G401.6 (cell line): ENCODE measurements around the gene AAK1.

Experiments
- FAIRE-seq: peaks from 2 replicates; lab custom pipeline; 2012; peaks lifted over from hg19 to GRCh38; lab: Jason Lieb, UNC

AAK1 gene

DNA sequence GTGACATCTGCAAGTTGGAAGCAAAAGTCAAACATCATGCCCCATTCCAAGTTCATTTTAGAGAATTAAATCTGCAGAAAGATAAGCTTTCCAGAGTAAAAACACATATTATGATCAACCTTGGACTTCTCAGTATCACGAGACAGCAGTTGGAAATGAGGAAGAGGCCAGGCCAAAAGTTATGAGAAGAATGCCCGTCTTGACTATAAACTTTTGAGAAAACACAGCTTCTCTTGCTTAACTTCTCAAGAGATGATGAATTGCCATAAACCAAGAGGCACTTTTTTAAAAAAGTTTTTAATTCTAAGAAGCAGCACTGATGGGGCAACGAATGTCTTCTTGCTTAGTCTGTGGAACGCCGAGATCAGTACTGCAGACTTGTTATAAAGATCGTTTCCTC, 153.7 kb downstream of the AAK1 start:
- no peak for FAIRE-seq

DNA sequence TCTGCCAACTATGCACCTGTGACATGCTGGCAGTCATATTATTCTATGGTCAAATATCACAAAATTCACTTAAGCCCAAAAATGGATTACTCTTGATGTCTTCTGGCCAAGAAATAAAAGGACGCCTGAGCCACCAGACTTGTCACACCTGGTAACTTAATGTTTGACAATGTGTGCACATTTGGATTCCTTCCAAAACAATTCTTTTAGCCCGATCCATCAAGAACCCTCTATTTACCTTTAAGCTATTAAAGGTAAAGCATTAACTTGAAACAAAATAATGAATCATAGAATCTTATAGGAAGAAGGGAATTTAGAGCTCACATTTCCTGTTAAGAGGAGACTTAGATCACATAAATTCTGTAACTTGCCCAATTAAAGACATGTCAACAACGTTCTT, 159.8 kb downstream of the AAK1 start:
- no peak for FAIRE-seq

DNA sequence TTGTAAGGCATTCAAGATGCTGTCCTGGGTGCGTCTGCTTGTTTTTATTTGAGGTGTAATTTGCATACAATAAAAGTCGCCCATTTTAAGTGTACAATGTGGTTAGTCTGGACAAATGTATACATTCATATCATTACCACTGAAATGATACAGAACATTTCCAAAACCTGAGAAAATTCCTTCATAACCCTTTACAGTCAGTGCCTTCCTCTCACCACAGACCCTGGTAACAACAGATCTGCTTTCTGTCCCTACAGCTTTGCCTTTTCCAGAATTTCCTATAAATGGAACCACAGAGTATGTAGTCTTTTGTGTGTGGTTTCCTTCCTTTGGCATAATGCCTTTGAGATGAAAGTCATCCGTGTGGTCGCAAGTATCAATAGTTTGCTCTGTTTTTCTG, 160.5 kb downstream of the AAK1 start:
- FAIRE-seq: no peak

DNA sequence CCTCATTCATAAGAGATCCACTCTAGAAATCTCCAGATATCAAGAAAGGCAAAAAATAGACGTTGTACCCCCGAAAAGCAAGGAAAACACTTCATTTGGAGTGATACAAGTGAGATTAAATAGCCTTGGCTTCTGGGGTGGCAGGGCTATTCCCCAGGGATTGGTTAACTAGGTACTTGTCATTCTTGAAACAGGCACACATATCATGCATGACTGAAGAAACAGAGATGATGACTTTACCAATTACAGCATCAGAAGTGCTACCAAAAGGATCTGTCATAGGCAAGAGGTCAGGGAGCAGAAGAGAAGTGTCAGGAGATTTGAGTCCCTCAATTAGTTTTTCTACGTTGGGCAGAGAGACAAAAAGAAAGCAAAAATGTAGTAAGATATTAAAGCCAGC, 161.1 kb downstream of the AAK1 start:
- FAIRE-seq: no peak

DNA sequence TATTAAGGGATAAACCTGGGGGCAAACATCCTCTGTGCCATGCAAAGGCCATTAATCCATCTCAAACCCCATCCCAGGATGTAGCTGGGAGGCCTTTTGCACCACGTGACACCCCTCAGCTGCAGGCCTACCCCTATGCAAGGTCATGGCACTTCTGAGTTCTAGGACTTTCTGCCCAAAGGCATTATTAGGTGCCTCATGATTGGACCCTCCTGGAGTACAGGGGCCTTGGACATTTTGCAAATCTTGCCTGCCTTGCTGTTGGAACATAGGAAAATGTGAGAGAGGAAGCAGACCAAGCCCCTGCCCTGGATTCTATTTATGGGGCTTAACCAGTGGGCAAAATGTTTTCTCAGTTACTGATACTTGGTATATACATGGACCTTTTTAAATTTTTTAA, 162.1 kb downstream of the AAK1 start:
- FAIRE-seq: no peak

DNA sequence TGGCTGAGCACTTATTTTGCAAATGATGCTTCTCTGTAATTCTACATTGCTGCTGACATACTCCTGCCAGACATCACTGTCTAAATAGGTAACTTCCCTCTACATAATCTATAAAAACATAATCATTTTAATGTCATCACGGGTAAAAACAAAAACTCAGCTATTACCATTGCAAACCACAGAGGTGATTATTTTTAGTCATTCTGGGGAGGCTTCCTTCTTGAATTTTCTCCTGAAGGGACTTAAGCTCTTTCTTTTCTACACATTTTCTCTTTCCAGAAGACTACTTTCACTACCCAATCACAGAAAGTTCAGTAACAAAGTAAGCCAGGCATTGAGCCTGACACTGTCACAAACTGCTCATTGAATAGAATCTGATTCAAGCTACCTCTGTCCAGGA, 165.9 kb downstream of the AAK1 start:
- FAIRE-seq: no peak

DNA sequence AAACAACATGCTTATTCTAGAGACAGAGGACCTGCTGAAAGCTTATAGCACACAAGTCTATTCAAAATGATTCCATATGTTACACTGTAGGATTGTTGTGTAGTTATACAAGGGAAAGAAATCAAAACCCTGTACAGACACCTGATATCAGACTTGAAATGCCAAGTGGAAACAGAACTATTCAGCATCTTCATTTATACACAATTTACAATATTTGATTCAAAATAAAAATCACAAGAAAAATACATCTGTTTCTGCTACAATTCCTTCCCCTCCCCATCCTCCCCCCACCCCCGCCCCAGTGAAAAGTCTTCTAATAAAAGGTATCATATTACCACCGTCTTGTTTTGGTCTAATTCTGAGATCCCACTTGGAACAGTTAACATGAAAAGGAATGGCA, 168.9 kb downstream of the AAK1 start:
- no peak for FAIRE-seq

DNA sequence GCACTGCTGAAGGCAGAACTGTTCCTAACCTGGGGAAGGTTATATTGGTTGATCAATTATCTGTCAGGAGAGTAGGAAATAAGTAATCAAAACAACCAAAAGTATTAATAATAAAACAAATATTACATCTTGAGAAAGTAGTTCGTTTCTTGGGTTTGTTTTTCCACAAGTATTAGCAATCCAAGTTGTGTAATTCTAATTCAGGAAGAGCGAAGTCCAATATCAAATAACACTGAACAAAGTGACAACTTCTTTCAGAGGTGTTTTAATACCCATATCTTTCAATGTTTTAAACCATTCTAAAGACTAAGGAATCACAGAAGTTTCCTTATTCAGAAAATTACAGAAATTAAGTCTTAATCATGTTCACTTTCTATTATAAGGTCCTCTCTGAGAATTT, 171.7 kb downstream of the AAK1 start:
- FAIRE-seq: no peak

DNA sequence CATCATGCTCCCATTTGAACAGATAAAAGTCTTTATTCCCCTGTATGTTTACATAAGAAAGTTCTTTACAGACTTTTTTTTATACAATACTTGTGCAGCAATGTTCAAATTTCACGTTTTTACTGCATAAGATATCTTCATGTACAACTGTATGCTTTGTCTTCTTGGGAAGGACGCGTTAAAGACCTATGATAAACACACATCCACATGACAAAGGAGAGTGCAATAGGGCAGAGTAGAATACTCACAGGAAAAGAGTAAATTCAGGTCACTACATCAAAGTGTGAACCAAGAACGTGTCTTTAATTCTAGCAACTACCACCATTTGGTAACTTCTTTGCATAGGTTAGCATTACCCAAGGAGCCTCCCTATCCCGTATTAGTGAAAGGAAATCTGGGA, 172.6 kb downstream of the AAK1 start:
- FAIRE-seq: no peak

DNA sequence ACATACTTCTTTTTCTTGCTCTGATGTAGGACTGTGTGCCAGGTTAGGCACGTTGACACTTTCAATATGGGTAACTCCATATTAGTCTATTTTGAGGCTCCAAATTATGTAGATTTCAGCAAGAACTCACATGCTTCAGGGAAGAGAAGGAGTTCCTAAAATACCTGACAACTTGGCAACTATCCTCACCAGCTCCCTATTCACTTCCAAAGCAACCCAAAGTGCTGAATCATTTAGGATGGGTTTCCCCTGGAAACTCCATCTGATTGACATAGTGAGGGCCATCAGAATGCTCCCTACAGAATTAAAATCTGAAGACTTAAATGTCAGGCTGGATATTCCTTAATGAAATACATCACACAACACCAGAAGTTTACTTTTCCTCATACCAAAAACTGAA, 173.8 kb downstream of the AAK1 start:
- no peak for FAIRE-seq

DNA sequence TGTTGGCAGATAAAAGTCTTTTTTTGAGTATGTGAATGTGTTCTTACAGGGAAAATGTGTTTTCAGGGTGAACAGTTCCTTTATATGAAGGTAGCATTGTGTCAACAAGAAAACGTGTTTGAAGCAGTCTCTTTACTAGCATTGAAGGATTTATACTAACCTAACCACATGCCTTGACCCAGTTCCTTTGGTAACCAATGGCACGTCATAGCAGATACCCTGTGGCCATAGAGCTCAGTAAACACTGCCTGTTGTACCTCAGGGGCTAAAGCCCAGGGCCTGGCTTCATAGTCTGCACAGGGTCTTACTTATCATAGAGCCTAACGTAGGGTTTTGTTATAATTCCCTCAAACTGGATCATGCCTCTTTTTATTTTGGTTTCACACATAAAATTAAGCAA, 174.2 kb downstream of the AAK1 start:
- FAIRE-seq: no peak

DNA sequence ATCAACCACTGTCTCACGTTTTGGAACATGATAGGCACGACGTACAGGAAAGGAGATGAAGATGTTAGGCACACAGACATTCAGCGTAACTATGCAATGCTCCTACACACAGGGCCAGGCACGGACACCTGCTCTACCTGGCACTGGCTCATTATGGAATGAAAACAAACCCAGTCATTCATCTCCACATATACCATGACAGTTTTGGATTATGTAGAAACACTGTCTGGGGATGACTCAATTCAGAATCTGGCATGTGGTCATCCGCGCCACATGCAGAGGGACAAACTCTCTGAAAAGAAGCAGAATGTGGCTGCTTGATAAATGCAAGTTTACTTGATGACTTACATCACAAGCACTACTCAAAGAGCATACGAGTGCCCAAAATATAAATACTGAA, 176.8 kb downstream of the AAK1 start:
- FAIRE-seq: no peak

DNA sequence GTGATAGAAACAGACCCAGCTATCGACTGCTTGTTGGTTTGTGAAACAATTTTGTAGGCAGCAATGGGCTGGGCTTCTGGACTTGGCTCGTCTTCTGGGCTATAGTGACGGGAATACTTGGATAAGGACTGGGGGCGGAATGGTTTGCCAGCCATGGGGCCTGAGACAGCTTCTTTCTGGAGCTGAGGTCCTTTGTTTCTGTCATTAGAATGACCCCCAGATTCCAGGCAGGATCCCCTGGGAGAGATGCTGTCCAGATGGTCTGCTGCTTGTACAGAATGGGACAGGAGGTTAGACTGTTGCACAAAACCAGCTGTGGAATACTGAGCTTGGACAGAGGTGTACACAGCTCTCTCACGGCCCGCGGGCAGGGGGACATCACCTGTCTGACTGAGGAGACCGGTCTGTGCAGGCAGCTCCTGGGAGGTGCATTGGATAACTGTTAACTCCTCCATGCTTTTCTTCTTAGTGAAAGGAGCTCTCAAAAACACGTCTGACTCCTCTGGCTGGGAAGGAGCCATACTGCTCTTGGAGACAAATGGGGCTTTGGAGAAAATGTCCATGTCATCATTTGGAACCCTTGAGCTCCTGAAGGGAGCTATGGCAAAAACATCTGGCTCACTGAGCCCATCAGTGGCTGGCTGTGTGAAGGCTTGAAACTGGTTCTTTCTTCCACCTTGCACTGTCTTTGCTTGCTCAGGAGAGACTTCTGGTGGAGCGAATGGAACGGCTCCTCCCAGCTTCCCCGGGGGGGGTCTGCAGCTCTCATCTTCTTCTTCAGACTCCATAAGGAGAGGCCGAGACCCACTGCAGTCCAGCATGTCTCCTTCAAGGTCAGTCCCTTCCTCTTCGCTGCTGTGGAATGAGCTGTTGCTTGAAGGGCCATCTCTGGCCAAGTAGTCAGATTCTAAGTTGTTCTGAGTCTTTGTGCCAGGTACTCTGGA, 177.8 kb downstream of the AAK1 start:
- no peak for FAIRE-seq

DNA sequence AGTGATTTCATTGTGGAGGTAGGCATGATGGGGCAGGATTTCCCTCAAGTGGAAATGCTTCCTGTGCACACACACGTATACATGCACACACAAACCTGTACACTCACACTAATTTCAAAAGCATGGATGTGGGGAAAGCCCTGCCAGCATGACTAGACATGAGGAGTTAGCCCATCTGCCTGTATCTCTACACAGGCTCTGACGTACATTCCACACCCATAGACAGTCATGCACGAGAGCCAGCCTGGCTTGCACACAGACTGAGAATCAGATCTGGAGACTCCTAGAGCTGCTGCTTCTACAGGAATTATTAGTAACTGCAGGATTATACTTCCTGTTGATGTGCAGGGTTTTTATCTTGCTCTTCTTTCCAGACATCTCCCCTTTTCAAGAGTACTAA, 179.0 kb downstream of the AAK1 start:
- FAIRE-seq: no peak

DNA sequence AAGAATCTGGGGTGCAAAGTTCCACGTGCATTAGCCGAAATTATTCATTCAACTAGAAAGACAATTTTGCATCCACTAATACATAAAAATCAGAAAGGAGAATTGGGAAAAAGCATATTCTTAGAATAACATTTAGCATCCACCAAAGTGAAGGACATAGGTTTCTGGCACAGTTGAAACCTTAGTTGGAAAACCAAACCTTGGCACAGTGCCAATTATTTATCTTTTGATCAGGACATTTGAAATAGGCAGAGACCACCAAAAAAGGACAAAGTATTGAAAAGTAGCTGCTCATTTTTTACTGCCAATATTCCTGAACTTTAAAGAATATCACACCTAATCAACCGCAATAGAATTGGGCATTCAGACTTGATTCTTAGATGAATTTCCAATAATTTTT, 180.8 kb downstream of the AAK1 start:
- no peak for FAIRE-seq

DNA sequence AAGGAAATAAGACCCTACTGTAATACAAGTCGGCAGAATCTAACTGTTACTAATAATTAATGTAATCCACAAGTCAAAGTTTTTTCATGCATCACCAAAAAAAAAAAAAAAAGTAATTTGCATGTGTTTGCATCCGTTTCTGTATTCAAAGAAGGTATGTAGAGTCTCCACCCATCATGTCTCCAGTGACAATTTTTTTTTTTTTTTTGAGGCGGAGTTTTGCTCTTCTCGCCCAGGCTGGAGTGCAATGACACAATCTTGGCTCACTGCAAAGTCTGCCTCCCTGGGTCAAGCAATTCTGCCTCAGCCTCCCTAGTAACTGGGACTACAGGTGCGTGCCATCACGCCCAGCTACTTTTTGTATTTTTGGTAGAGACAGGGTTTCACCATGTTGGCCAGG, 182.1 kb downstream of the AAK1 start:
- no peak for FAIRE-seq

DNA sequence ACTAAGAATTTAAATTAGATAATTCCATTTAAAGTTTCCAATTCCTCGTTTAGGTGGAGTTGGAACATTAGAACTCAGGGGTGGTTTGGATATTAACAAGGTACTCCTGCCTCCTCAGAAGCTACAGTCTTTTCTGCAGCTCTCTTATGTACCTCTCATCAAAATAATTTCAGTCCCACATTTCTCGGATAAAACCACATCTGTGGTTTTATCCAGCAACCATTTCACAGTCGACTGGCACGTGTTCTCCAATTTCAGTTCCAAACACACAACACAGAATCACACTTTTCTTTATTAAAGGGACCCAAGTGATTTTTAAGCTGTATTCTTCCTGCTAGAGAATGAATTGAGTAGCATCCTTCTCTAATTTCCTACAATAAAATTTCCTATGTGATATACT, 183.6 kb downstream of the AAK1 start:
- FAIRE-seq: no peak

DNA sequence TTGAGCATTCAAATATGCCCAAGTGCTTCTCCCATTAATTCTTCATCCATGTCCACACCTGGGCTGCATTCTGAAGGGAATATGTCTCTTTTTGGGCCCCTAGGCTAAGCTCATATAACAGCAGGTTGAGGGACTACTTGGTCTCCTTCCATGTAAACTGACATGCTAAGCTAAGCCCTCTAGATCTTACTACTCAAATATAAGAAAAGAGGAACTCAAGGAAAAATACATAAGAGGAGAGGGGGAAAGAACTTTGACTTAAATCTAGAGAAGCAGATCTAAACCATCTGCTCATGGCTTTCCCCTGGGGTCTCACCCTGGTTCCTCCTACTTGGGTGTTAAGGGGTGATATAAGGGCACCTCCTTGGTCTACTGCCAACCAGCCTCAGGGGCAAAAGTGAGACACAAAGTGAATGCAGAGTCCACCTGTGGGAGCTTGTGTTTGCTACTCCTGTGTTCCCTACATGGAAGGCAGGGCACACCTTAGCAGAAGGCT, 186.5 kb downstream of the AAK1 start:
- no peak for FAIRE-seq

DNA sequence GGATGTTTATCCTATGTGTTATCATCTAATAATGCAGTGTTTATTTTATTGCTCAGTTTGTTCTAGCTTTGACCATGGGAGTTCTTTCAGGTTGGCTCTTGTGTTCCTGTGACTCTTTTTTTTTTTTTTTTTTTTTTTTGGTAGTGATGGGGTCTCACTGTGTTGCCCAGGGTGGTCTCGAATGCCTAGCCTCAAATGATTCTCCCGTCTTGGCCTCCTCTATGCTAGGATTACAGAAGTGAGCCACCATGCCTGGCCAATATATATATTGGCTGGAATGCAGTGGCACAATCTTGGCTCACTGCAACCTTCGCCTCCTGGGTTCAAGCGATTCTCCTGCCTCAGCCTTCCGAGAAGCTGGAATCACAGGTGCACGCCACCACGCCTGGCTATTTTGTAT, 187.4 kb downstream of the AAK1 start:
- no peak for FAIRE-seq

DNA sequence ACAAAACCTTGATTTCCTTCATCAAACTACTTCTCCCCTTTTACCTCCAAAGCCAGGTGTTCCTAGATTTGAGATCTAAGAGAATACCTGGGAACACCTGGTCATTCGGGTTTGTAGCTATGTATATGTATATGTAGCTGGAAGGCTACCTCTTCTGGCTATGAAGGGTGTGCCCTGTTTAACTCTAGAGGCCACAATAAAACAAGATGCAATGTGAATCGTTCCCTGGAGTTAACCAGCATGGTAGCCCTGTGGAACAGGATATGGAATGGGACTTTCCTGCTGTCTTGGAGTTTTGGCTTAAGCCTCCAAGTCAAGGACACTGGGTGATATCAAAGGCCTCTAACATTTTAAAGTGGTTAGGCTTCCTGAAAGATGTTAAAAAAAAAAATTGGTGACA, 188.6 kb downstream of the AAK1 start:
- FAIRE-seq: no peak

DNA sequence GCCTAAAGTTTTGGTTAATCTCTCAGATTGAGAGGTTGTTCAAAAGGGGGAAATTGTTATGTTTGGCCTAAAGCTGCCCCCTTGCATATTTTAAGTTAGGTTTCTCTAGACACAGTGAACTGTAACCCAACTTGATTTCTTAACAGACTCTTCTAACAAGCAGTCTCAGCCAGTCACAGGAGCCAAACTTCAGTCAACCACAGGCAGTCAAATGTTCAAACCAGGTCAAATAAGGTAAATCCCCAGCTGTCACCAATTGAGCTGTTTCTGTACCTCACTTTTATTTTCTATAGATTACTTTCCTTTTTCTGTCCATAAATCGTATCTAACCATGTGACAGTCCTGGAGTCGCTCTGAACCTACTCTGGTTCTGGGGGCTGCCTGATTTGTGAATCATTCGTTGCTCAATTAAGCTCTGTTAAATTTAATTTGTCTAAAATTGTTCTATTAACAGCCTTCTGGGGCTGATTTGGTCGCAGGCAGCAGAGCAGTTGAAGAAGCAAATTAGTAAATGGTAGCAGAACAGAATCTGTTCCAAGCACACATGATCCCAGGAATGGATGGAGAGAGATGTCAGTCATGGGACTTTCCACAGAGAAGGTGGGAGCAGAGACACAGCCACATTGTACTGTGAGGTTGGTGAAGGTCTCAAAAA, 189.9 kb downstream of the AAK1 start:
- no peak for FAIRE-seq

DNA sequence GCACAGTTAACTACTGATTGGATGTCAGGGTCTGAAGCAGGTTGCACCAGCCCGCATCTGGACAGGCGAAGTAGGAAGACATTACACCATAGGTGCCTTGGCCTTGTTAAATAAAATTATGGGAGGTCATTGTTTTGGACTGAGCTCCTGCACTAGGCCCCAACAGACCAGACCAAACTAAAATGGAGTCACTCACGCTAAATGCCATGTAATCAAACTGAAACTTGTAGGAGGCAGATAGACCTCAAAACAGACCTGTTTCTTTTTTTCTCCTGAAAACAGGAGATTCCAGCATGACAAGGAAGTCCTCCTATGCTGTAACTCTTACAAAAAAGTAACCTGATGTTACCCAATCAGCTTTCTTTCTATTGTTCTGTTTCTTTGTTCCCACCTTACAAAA, 190.9 kb downstream of the AAK1 start:
- no peak for FAIRE-seq

DNA sequence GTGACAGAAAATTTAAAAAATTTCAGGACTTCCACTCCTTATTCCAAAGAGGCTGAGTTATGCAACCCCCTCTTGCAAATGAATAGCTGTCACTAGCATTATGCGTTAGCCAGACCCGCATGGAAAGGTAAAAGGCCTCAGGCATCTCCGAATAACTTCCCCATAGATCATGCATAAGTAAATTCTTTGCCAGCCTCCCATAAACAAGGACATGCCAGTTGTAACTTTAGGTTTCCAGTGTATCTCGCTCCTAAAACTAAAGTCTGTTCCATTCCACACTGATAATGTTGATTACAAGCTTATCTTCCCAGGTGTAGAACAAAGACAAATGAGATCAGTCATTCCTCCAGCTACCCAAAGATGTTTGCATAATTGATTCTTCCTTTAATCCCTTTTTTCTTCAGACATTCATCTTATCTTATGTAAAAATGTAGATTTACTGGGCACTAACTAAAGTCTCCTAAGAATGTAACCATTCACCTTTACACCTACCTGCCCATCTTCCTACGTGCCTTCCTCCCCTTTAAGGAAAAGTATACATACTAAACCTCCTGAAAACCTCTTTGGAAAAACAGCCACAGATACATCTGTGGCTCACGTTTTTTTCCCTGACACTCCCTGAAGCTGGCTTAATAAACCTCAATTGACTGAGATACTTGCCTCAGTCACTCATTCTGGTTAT, 192.7 kb downstream of the AAK1 start:
- no peak for FAIRE-seq
